Measurements from ENCODE around the gene SLC25A23. TPM values are rescaled to one million over a fixed set of nuclear protein-coding genes. Genes with fewer than 3 reads are reported as not detected.

The SLC25A23 gene
- total RNA-seq, 2 donors from 2014 or later: 124 to 151 TPM

GRCh38 chr19:6491802-6492592 lies 32.4 kb upstream of the SLC25A23 start:
- H3K27ac ChIP-seq: no peak overlapping the region

DNA sequence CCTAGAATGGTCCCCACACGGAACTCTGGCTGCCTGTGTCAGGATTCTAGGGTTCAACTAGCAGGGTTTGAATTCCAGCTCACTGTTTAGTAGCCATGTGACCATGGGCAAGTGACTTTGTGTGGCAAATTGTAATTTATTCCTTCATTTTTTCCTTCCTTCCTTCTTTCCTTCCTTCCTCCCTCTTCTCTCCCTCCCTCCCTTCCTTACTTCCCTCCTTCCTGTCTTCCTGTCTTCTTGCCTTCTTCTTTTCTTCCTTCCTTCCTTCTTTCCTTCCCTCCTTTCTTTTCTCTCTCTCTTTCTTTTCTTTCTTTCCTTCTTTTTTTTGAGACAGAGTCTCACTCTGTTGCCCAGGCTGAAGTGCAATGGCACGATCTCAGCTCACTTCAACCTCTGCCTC lies 30.5 kb upstream of the SLC25A23 start:
- Histone ChIP-seq H3K9ac (ENCODE audit: low read depth in 2 of 2, low read length in 2 of 2) (no peak overlapping the region), H3K4me1 (no peaks in the 10 kb centered on the region), H3K27me3 (no peaks in the 10 kb centered on the region), H3K9me3 (no peaks in the 10 kb centered on the region), H3K36me3 (no peaks in the 10 kb centered on the region), H3K27ac (no peak overlapping the region), H3K4me3 (no peak overlapping the region)
- intact Hi-C loops (cut with DNase I): no loop called here
- no peak for DNase-seq
- TF ChIP-seq CTCF (IDR thresholded peaks at IDR 0.05): no peak

More at GRCh38 chr19:6491802-6492592, 32.4 kb upstream of the SLC25A23 start:
- intact Hi-C loops (cut with DNase I): no loop called here
- H3K9ac ChIP-seq (ENCODE audit: low read depth in 2 of 2, low read length in 2 of 2): no peak overlapping the region
- no peaks in the 10 kb centered on the region for H3K36me3 ChIP-seq
- no peaks in the 10 kb centered on the region for H3K4me1 ChIP-seq
- no peaks in the 10 kb centered on the region for H3K27me3 ChIP-seq
- no peak for TF ChIP-seq CTCF (IDR thresholded peaks at IDR 0.05)
- no peak overlapping the region for H3K4me3 ChIP-seq
- DNase-seq: no peak
- H3K9me3 ChIP-seq: no peaks in the 10 kb centered on the region

- intact Hi-C loops (cut with DNase I): no loop called here
- H3K4me1 ChIP-seq: no peaks in the 10 kb centered on the region
- no peak overlapping the region for H3K9ac ChIP-seq (ENCODE audit: low read depth in 2 of 2, low read length in 2 of 2)
- no peaks in the 10 kb centered on the region for H3K27me3 ChIP-seq
- TF ChIP-seq CTCF (IDR thresholded peaks at IDR 0.05): no peak
- H3K36me3 ChIP-seq: no peaks in the 10 kb centered on the region
- H3K4me3 ChIP-seq: no peak overlapping the region
- DNase-seq: no peak
- H3K9me3 ChIP-seq: no peaks in the 10 kb centered on the region
- H3K27ac ChIP-seq: no peak overlapping the region
These were observed 29.9 kb upstream of the SLC25A23 start for GRCh38 chr19:6489278-6490061.

GRCh38 chr19:6484831-6485230 lies 25.2 kb upstream of the SLC25A23 start:
- H3K36me3 ChIP-seq: no peaks in the 10 kb centered on the region
- DNase-seq: no peak
- no peaks in the 10 kb centered on the region for H3K9me3 ChIP-seq
- no peak for TF ChIP-seq CTCF (IDR thresholded peaks at IDR 0.05)
- H3K27ac ChIP-seq: no peak overlapping the region
- no peaks in the 10 kb centered on the region for H3K4me1 ChIP-seq
- intact Hi-C loops (cut with DNase I): no loop called here
- H3K27me3 ChIP-seq: no peaks in the 10 kb centered on the region
- H3K4me3 ChIP-seq: no peak overlapping the region
- no peak overlapping the region for H3K9ac ChIP-seq (ENCODE audit: low read depth in 2 of 2, low read length in 2 of 2)

- intact Hi-C loops (cut with DNase I): no loop called here
- no peak for TF ChIP-seq CTCF (IDR thresholded peaks at IDR 0.05)
- H3K36me3 ChIP-seq: no peaks in the 10 kb centered on the region
- no peaks in the 10 kb centered on the region for H3K27me3 ChIP-seq
- H3K9me3 ChIP-seq: no peaks in the 10 kb centered on the region
- no peak overlapping the region for H3K9ac ChIP-seq (ENCODE audit: low read depth in 2 of 2, low read length in 2 of 2)
- no peak overlapping the region for H3K4me3 ChIP-seq
- H3K27ac ChIP-seq: no peak overlapping the region
- no peak for DNase-seq
- no peaks in the 10 kb centered on the region for H3K4me1 ChIP-seq
These were observed 24.6 kb upstream of the SLC25A23 start for GRCh38 chr19:6484230-6484629.

Measured in colonic mucosa (tissue), 4 donors.